NOMO-1 treated with DMSO at 0.1 percent for 48 hours (cell line): ENCODE results near the gene TTC39C.
"Not testable (repeated sequence)": the region's sequence is repeated elsewhere in the genome, so short reads cannot be mapped to it uniquely, and the experiment has no call there.

Source experiments
- DNase-seq: peaks from one replicate; lab custom pipeline; 2025; ENCODE audit not compliant: unreplicated experiment; lab: John Stamatoyannopoulos, UW

The TTC39C gene

DNA sequence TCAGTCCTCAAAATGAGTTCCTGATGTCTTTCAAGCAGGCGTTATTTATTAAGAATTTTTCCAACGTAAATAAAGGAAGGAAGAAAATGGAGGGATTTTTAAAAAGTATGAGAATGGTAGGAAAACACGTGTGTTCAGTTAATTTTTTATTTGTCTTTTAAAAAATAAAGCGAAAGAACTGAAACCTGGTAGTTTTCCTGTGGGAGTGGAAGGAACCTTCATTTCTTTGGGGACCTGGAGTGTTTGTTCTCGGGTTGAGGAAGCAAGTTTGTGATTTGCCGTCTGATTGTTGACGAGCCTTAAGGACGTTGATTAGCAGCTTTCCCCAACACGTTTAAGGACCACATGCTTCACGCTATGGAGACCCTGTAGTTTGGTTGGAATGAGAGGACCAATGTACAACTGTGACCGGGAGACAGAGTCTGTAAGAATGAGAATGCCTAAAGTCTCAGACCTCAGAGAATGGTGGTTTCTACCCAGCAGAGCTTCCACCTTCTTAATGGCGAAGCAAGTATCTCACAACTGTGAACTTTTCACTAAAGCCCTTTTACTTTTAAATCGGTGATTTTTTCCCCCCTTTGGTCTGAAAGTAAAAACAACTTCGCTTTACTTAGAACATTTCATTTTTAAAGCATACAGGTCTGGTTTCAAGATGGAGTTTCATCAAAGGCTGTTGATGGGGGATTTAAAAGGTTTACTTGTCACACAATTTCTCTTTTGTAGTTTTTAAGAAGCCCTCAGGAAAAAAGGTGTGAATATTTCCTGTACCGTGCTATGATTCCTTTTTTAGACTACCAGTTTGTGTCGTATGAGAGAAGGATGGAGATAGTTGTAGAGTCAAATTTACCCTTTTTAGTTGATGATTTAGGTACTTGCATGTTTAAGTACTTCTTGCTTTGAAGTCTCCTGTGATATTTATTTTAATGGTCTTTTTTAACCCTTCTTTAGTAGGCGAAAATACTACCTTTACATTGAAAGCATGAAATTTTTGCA lies 1.4 kb downstream of the TTC39C start:
- DNase-seq = no peak

DNA sequence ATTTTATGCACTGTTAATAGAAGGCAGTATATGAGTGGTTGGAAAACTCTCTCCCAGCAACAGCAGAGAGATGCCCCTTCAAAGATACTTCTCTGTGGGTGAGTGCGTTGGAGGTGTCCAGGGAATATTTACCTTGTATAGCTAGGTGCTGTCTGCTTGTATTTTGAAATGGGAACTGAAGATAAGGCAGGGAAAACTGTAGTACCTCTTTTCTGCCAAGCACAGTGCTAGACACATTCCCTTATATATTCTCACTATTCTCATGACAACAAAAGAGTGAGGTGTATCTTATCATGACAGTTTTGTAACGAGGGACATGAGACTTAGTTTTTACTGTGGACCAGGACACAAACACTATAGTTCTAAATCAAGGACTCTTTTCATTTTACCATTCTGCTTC lies 2.1 kb downstream of the TTC39C start:
- DNase-seq = peak; percentile 2

DNA sequence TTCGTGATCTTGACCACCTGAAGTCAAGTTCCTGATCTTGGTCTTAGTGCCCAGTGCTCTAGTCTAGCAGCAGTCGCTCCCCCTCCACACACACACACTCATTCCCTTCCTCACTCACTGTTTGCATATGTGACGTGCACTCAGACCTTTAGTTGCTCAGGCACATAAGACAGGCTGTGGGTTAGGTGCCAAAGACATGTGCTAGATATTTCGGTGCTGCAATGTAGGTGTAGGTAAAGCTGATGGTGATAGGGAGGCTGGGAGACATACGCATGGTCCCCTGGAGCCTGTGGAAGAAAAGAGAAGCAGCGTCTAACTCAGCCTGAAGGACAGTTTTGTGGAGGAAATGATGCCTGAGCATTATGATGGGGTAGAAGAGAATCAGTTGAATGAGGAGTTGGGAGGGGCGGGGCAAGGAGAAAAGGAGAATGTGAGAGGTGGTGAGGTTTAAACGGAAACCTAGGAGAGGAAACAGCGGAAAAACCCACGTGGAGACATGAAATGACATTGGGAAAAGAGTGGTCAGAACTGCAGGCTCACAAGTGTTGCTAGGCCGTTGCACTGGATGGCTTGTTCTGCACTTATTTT lies 3.8 kb downstream of the TTC39C start:
- DNase-seq = peak; percentile 15

DNA sequence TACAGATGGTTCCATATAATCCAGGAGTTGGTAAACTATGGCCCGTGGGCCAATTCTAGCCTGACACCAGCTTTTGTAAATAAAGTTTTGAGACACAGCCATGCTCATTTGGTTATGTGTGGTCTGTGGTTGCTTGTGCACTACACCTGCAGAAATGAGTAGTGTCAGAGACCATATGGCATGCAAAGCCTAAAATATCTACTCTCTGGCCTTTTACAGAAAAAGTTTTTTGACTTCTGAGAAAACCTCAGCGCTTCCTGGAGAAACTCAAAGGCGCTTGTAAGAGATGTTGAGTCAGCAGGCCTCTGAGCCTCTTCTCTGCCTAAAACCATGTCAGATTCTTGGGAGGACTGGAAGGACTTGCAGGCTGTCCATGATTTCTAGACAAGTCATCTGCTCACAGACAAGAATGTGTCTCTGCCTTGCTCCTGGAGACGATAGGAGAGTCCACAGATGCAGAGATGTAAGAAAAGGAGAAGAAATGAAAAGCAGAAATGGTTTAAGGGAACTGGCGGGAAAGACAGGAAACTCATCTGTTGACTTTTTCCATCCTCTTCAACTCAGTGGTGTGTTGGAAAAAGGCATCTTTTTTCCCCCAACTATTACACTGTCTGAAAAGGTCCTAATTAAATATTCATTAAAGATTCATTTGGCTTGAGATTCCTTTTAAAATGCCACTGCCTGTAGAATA lies 5.2 kb downstream of the TTC39C start:
- peak; percentile 44 for DNase-seq

DNA sequence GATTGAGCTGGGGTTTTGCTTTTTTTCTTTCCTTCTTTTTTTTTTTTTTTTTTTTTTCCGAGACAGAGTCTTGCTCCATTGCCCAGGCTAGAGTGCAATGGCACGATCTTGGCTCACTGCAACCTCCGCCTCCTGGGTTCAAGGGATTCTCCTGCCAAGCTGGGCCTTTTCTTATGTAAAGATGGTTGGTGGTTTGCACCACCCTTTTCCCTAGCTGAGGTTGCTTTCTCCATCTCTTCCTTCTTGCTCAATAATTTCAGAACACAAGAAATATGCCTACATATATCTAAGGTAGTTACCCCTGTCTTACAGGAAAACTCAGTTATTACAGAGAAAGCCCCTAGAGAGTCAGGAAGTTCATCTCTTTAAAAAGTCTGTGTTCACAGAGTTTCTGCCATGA lies 7.0 kb downstream of the TTC39C start:
- DNase-seq = peak; percentile 11

DNA sequence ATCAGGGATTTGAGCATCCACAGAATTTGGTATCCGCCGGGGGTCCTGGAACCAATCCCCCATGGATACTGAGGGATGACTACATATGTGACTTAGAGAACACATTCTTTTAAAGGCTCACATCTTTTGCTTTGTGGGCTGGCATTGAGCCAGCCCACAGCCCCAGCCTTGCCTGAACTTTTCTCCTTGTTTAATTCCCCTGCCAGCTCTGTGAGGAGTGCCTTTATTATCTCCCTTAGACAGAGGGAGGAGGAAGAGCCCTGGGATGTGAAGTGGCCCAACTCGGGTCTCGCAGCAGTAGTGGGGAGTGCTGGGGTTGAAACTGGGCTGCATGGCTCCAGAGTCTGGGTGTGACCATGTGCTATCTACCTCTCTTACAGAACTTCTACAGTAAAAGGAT lies 7.6 kb downstream of the TTC39C start:
- no peak for DNase-seq

DNA sequence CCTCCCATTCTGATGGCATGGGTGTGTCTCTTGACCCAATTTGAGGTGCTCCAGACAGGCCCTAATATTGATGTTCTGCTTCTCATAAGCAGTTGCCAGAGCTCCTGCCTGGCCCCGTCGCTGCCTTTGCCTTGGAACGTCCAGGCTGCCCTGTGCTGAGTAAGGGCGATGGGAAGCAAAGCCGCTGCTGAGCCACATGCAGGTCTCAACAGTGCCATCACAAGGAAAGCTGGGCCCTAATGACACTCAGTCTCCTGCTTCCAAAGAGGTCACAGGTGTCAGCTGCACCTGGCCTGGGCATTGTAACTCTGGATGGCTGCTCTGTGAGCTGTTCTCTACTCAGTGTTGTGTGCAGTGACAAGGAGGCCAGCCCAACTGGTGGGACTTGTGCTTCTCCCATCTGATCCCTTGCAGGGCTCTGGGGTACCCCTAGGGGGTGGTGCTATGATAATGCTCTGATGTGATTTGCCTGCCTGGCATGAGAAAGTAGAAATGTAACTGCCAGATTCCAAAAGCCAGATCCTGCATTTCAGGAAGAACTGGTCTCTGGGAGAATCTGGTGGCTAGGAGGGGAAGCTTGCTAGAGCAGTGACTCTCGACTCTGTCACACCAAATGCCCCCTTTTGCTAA lies 8.7 kb downstream of the TTC39C start:
- DNase-seq = no peak

DNA sequence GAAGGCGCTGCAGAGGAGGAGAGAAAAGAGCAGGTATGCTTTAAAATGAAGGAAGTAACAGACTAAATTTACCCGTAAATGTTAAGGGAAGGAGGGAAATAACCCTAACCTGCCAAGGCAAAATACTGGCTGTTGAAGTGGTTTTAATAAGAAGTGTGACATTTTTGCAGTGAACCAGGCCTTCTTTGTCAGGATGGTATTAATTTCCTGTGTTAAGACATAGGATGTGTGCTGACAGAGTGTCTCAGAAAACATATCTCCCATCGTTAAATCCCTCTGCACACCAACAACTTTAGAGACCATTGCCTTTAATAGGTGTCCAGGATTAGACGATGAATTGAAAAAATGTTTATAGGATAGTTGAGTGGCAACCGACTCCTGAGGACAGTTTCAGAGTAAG lies 9.9 kb downstream of the TTC39C start:
- no peak for DNase-seq

DNA sequence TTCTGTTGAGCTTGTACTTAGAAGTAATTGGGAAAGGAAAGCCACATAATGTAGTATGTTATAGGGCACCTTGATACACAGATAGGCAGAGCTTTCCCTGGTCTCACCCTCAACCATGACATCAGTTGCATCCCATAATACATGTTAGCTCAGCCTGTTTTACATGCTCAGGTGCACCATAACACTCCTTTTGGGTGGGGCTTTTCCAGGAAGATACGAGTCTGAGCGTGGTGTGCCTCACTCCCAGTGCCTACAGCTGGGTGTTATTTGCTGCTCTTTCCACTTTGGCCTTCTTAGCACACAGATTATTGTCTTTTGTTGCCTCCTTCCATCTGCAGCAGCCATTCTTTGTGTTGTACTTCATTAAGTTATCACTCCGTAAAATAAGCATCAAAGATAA lies 11.9 kb downstream of the TTC39C start:
- DNase-seq = no peak

DNA sequence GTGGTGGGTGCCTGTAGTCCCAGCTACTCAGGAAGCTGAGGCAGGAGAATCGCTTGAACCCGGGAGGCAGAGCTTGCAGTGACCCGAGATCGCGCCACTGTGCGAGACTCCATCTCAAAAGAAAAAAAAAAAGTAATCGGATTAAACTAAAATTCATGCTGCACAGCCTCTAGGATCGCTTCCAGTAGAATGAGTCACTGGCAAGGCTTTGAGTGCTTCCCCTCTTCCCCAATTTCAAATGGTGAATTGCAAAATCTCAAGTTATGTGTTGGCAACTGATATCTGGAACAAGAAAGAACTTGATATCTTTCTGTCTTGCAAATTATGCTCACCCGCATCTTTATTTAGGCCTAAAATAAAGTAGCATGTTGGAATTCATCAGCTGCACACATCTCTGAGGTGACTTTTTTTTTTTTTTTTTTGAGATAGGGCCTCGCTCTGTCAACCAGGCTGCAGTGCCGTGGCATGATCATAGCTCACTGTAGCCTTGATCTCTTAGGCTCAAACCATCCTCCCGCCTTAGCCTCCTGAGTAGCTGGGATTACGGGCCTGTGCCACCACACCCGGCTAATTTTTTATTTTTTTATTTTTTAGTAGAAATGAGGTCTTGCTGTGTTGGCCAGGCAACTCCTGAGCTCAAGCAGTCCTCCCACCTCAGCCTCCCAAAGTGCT lies 12.7 kb downstream of the TTC39C start:
- peak; percentile 86 for DNase-seq

DNA sequence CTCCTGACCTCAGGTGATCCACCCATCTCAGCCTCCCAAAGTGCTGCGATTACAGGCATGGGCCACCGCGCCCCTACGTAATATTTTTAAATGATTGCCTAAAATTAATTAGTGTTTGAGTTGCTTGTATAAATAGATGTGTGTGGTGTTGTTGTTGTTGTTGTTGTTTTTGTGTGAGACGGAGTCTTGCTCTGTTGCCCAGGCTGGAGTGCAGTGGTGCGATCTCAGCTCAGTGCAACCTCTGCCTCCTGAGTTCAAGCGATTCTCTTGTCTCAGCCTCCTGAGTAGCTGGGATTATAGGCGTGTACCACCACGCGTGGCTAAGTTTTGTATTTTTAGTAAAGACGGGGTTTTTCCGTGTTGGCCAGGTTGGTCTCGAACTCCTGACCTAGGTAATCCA lies 14.4 kb downstream of the TTC39C start:
- not testable (repeated sequence) for DNase-seq

DNA sequence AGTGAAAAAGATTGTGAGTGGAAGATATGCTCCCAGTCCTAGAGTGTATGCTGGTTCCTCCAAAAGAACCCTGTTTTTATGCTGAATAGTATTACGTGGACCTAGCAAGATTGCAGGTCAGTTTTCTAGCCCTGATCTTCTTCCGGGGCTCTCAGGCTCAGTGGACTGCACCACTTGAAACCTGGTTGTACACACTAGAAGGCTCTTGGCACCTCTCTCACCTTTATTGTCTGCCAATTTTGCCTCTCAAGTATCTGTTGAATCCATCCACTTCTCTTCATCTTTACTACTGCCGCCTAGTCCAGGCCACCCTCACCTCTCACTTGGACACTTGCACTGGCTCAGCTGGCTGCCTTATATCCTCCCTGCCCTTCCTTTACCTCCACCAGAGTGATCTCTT lies 16.8 kb downstream of the TTC39C start:
- DNase-seq = no peak

DNA sequence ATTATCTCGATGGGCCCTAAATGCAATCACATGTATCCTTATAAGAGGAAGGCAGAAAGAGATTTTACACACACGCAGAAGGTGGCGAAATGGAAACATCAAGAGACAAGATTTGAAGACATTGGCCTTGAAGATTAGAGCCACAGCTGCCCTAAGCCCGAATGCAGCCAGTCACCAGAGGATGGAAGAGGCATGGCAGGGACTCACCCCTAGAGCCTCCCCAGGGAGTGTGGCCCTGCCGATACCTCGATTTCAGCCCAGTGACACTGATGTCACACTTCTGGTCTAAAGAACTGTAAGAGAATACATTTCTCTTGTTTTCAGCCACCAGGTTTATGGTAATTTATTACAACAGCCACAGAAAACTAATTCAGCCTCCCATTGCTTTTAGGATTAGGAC lies 17.4 kb downstream of the TTC39C start:
- no peak for DNase-seq

DNA sequence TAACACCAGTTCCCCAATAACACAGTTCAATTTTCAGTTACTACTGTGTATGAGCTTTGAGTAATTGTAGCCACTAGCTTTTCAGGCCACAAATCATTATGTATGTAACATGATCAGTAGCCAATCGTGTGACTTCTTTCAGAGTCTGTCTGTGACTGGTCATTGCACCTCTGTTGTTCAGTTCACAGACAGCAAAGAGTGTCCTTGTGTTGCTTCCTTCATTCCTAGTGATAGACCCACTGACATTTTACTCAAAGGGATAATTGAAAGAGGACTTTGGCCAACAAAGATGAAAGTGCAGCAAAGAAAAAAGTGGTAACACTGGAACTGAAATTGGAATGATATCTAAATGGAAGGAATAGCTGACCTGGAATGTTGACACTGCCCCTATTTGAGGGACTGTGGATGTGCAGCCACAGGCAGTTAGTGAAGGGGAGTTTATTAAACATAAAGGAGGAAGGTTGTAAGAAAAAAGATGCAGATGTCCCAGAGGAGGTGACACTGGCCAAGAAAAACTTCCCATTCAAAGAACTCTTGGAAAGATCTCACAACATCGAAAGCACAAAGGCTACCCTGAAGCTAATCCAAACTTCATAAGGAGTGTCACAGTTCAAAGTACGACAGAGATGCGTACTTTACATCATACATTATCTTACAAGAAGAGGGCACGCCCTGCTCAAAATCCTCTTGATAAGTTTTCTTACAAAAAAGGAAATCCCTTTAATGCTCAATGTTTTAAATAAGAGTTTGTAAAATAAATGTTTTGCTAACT lies 19.3 kb downstream of the TTC39C start:
- DNase-seq = peak; percentile 46

DNA sequence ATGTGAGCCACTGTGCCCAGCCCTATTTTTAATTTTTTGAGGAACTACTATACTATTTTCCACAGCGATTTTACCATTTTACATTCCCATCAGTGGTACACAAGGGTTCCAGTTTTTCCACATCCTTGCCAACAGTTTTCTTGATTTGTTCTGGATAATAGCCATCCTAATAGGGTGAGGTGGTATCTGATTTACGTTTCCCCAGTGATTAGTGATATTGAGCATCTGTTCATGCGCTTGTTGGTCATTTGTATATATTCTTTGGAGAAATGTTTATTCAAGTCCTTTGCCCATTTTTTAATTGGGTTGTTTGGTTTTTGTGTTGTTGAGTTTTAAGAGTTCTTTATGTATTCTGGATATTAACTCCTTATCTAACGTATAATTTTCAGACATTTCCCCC lies 20.8 kb downstream of the TTC39C start:
- DNase-seq = no peak

DNA sequence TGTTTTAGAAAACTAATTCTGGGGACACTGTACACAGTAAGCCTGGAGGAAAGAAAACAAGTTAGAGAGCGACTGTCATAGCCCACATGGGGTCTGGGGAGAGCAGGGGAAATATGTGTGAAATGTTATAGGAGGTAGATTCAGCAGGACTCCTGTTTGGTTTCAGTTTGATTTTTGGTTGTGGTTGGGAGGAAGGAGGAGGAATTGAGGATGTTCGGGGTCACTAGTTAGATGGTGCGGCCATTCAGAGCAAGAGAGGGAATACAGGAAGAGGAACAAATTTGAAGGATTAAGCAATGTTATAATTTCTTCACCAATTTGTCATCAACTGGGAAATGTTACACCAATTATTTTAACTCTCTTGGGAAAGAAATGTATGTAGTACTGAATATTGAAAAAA lies 25.1 kb downstream of the TTC39C start:
- peak; percentile 91 for DNase-seq

DNA sequence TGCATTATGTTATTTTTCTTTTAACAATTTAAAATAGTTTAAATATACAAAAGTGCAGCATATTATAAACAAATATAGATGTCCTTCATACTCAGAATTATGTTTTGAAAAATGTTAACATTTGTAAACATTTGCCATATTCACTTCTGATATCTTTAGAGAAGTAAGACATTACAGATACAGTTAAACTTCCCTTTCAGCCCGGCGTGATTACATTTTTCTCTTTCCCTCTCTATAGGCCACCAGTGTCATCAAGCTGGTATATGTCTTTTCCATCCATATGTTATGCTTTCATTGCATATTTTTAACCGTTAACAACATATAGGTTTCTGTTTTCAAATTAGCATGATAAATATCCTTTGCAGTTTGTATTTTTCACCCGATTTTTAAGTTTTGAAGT lies 27.1 kb downstream of the TTC39C start:
- DNase-seq = peak; percentile 12

DNA sequence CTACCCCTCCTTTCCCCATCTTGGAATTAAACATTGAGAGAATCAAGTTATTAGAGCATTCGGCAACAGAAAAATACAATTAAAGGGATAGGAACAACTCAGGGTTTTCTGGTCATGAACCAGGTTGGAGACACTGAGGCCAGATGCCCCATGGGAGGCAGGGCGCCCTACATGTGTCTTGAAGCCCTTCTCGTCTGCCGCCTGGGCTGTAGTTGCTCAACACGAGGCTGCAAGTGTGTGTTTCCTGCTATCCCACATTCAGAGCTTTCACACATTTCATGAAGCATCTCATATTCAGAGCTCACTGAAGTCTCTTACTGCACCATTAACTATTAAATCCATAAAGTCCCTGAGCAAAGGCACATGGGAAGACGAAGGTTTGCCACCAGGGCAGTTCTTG lies 28.8 kb downstream of the TTC39C start:
- DNase-seq = no peak

DNA sequence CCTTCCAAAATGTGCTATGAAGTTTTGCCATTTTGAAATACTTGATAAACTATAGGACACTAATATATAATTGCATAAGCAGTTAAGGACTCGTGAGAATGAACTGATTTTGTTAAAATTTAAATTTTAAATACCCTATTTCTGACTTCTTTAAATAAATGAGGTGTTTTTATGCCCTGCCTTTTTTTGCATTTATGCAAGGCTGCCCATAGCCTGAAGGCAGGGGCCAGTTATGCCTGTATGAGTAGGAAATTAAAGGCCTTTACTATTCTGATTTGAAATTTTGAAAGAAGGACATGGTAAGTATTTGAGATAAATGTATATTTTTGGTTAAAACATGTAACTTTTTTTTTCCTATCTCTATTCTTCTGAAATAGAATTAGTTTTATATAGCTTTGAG lies 33.7 kb downstream of the TTC39C start:
- no peak for DNase-seq

DNA sequence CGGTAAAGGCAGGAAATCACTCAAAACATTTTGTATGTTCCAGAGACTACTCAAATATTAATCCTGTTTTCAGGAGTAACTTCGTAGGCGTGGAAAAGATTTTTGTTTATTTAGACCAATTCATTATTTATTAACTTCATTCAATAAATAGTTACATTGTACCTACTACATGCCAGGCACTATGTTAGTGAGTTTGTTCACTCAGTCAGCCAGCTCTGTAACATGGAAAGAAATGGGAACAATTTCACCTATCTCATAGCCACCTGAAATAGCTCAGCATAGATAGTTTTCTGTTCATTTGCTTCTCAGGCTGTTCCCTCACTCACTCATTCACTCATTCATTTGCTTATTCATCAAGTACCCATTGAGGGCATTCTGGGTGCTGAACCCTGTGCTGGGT lies 34.6 kb downstream of the TTC39C start:
- no peak for DNase-seq
